Vagina (tissue), 2 donors: ENCODE results near the gene SEC24D.

ENCODE experiments used
- POLR2A ChIP-seq, 2 donors: fragments of 450-650 bp; IDR thresholded peaks; one replicate each; pipeline ENCODE4 v1.6.1; 2017; ENCODE audit warnings: antibody characterized with exemption in 2 of 2, mild to moderate bottlenecking in 2 of 2, moderate library complexity in 2 of 2
- TF ChIP-seq, protein P1 (sequence below), 3 experiments: fragments of 450-650 bp in 2 of 3; fragments of 200-600 bp in 1 of 3; sonication (generic) in 1 of 3; IDR thresholded peaks; one replicate each; pipeline ENCODE4 v1.5.1; 2017 to 2019; ENCODE audit warnings: antibody characterized with exemption in 3 of 3, mild to moderate bottlenecking in 2 of 3, moderate library complexity in 2 of 3

- TF ChIP-seq POLR2A (IDR thresholded peaks at IDR 0.05) = no peak
- TF ChIP-seq, protein P1, sequence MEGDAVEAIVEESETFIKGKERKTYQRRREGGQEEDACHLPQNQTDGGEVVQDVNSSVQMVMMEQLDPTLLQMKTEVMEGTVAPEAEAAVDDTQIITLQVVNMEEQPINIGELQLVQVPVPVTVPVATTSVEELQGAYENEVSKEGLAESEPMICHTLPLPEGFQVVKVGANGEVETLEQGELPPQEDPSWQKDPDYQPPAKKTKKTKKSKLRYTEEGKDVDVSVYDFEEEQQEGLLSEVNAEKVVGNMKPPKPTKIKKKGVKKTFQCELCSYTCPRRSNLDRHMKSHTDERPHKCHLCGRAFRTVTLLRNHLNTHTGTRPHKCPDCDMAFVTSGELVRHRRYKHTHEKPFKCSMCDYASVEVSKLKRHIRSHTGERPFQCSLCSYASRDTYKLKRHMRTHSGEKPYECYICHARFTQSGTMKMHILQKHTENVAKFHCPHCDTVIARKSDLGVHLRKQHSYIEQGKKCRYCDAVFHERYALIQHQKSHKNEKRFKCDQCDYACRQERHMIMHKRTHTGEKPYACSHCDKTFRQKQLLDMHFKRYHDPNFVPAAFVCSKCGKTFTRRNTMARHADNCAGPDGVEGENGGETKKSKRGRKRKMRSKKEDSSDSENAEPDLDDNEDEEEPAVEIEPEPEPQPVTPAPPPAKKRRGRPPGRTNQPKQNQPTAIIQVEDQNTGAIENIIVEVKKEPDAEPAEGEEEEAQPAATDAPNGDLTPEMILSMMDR (IDR thresholded peaks at IDR 0.05) = no peak
Observed at GRCh38 chr4:118857760-118858159, 21.8 kb upstream of the SEC24D start.
